Brain microvascular endothelial cell (primary cell): Measurements from ENCODE around the gene SLC41A1.

Experiments used
- DNase-seq: peaks from one replicate; pipeline ENCODE4 v3.0.0-alpha.2; 2020
- H3K27ac ChIP-seq: fragments of 250-450 bp; sonication (Bioruptor Pico); 2 replicates; pipeline ENCODE4 v1.5.1; 2020; ENCODE audit warnings: mild to moderate bottlenecking, moderate library complexity
- H3K27me3 ChIP-seq: fragments of 250-450 bp; sonication (Bioruptor Pico); replicated peaks from 2 replicates; pipeline ENCODE4 v1.5.1; 2020; ENCODE audit warnings: mild to moderate bottlenecking
- H3K36me3 ChIP-seq: fragments of 250-450 bp; sonication (Bioruptor Pico); replicated peaks from 2 replicates; pipeline ENCODE4 v1.5.1; 2020; ENCODE audit warnings: mild to moderate bottlenecking
- H3K4me3 ChIP-seq: 2 replicates; pipeline ENCODE4 v1.5.1; 2011; ENCODE audit warnings: low read depth, mild to moderate bottlenecking, control low read depth, low read length, moderate library complexity
- CTCF ChIP-seq: IDR thresholded peaks from 2 replicates; pipeline ENCODE4 v1.5.1; 2011; ENCODE audit warnings: low read depth, mild to moderate bottlenecking, moderate library complexity, low read length, control low read depth, inconsistent platforms; ENCODE audit errors: missing control alignments
- in situ Hi-C: cut with HindIII; loops from 2 replicates; pipeline ENCODE4 v1.10.0; 2017; ENCODE audit warnings: low sequenced_read_pairs, low pct_ligation_motif_present

SLC41A1 gene

GRCh38 chr1:205805082-205805711, 7.8 kb downstream of the SLC41A1 start:
- H3K36me3 ChIP-seq: peaks cover 6% of the 10 kb centered on the region
- in situ Hi-C loops: no loop called here
- no peaks in the 10 kb centered on the region for H3K27me3 ChIP-seq
- H3K4me3 ChIP-seq: no peak overlapping the region
- TF ChIP-seq CTCF: no peak
- no peak overlapping the region for H3K27ac ChIP-seq
- DNase-seq: no peak

- Histone ChIP-seq H3K36me3 (peaks cover under 1% of the 10 kb centered on the region), H3K4me3 (no peak overlapping the region), H3K27me3 (no peaks in the 10 kb centered on the region), H3K27ac (no peak overlapping the region)
- TF ChIP-seq CTCF: no peak
- no peak for DNase-seq
- in situ Hi-C loops: no loop called here
Observed at GRCh38 chr1:205804605-205805004, 8.4 kb downstream of the SLC41A1 start.

GRCh38 chr1:205803986-205804385, 9.0 kb downstream of the SLC41A1 start:
- no peaks in the 10 kb centered on the region for H3K27me3 ChIP-seq
- in situ Hi-C loops: no loop called here
- no peaks in the 10 kb centered on the region for H3K36me3 ChIP-seq
- H3K27ac ChIP-seq: no peak overlapping the region
- no peak overlapping the region for H3K4me3 ChIP-seq
- no peak for TF ChIP-seq CTCF
- DNase-seq: no peak

GRCh38 chr1:205802060-205802459, 10.9 kb downstream of the SLC41A1 start:
- TF ChIP-seq CTCF: no peak
- Histone ChIP-seq H3K4me3 (no peak overlapping the region), H3K27me3 (no peaks in the 10 kb centered on the region), H3K27ac (no peak overlapping the region), H3K36me3 (no peaks in the 10 kb centered on the region)
- no peak for DNase-seq
- in situ Hi-C loops: no loop called here

GRCh38 chr1:205800981-205801703, 11.9 kb downstream of the SLC41A1 start:
- no peak for TF ChIP-seq CTCF
- Histone ChIP-seq H3K27ac (no peak overlapping the region), H3K36me3 (no peaks in the 10 kb centered on the region), H3K4me3 (no peak overlapping the region), H3K27me3 (no peaks in the 10 kb centered on the region)
- DNase-seq: no peak
- in situ Hi-C loops: no loop called here
